Spleen (tissue), 7 donors: ENCODE data around the gene IMMP2L.
"Not testable (repeated sequence)": the region's sequence is repeated elsewhere in the genome, so short reads cannot be mapped to it uniquely, and the experiment has no call there.

Source experiments
- POLR2A ChIP-seq, 3 donors: fragments of 450-650 bp; IDR thresholded peaks; one replicate each; pipeline ENCODE4 v1.5.1; 2017; ENCODE audit warnings: antibody characterized with exemption in 3 of 3, mild to moderate bottlenecking in 1 of 3
- POLR2AphosphoS5 ChIP-seq, 3 donors: sonication (generic); formaldehyde crosslinking; IDR thresholded peaks; one replicate each; pipeline ENCODE4 v1.5.1; 2017; ENCODE audit warnings: antibody characterized with exemption in 3 of 3
- TF ChIP-seq, protein P1 (sequence below), 11 experiments: fragments of 200-600 bp in 7 of 11; fragments of 450-650 bp in 4 of 11; sonication (generic) in 4 of 11; IDR thresholded peaks in 8 of 11; conservative IDR thresholded peaks in 3 of 11; 1 replicate in 7 of 11; 2 replicates in 4 of 11; pipeline versions ENCODE4 v1.4.0 to v1.8.0; 2016 to 2021; ENCODE audit warnings: antibody characterized with exemption in 11 of 11, inconsistent platforms in 4 of 11, mild to moderate bottlenecking in 1 of 11
- donor health status: DM: no; HTN: no; CAD: no; lungs with moderate emphysema.
- donor health status: DM: no; HTN: no; CAD: no.
- donor health status: DM: no; HTN: no; CAD: no.

DNA sequence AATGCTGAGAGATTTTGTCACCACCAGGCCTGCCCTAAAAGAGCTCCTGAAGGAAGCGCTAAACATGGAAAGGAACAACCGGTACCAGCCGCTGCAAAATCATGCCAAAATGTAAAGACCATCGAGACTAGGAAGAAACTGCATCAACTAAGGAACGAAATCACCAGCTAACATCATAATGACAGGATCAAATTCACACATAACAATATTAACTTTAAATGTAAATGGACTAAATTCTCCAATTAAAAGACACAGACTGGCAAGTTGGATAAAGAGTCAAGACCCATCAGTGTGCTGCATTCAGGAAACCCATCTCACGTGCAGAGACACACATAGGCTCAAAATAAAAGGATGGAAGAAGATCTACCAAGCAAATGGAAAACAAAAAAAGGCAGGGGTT is 114.8 kb downstream of the IMMP2L start:
- TF ChIP-seq, protein P1, sequence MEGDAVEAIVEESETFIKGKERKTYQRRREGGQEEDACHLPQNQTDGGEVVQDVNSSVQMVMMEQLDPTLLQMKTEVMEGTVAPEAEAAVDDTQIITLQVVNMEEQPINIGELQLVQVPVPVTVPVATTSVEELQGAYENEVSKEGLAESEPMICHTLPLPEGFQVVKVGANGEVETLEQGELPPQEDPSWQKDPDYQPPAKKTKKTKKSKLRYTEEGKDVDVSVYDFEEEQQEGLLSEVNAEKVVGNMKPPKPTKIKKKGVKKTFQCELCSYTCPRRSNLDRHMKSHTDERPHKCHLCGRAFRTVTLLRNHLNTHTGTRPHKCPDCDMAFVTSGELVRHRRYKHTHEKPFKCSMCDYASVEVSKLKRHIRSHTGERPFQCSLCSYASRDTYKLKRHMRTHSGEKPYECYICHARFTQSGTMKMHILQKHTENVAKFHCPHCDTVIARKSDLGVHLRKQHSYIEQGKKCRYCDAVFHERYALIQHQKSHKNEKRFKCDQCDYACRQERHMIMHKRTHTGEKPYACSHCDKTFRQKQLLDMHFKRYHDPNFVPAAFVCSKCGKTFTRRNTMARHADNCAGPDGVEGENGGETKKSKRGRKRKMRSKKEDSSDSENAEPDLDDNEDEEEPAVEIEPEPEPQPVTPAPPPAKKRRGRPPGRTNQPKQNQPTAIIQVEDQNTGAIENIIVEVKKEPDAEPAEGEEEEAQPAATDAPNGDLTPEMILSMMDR (IDR thresholded peaks at IDR 0.05 in 8 of 11, conservative IDR thresholded peaks at IDR 0.05 in 3 of 11), result not testable (repeated sequence)
- not testable (repeated sequence) for TF ChIP-seq POLR2A, POLR2AphosphoS5 (IDR thresholded peaks at IDR 0.05)
